Fibroblast of the aortic adventitia (primary cell): ENCODE data around the gene LSM7. TPM values are rescaled to one million over a fixed set of nuclear protein-coding genes. Genes with fewer than 3 reads are reported as not detected.

Source experiments
- DNase-seq: peaks from one replicate; pipeline ENCODE4 v3.0.0-alpha.2; 2010; ENCODE audit warnings: low read depth
- H3K4me3 ChIP-seq: 2 replicates; pipeline ENCODE4 v1.5.1; 2011; ENCODE audit warnings: low read depth, mild to moderate bottlenecking, control low read depth, low read length, moderate library complexity
- total RNA-seq: library from RNA; depleted of rRNA; stranded (reverse); fragments of >200 nt; gene quantifications from 2 replicates; pipeline ENCODE4 v1.2.3, GENCODE V29; 2012; ENCODE audit warnings: low replicate concordance
- TF ChIP-seq, protein P1 (sequence below): IDR thresholded peaks from 2 replicates; pipeline ENCODE4 v1.5.1; 2011; ENCODE audit warnings: mild to moderate bottlenecking, low read length, control low read depth, inconsistent platforms; ENCODE audit not compliant: insufficient read depth

Gene LSM7
- total RNA-seq, 1 donor: 108 TPM

DNA sequence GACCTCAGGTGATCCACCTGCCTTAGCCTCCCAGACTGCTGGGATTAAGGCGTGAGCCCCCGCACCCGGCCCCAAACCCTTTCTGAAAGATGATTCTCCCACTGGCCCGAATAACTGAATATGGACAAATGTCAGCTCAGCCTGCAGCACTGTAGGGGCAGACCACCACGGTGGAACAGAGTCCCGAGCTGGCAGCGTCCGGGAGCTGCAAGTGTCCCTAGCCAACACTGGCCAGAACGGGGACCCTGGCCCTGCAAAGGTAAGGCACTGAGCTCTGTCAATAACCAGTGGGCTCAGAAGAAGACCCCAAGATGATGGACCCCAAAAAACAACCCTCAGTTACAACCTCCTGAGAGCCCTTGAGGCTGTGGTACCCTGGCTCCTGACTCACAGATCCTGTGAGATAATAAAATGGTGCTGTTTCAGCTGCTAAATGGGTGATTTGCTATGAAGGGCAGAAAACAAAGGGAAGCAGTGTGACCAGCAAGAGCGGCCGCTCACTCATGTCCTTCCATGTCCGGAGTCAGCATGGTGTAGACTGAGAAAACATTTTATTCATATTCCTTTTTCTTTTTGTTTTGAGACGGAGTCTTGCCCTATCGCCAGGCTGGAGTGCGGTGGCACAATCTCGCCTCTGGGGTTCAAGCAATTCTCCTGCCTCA lies 1.6 kb downstream of the LSM7 start:
- TF ChIP-seq, protein P1, sequence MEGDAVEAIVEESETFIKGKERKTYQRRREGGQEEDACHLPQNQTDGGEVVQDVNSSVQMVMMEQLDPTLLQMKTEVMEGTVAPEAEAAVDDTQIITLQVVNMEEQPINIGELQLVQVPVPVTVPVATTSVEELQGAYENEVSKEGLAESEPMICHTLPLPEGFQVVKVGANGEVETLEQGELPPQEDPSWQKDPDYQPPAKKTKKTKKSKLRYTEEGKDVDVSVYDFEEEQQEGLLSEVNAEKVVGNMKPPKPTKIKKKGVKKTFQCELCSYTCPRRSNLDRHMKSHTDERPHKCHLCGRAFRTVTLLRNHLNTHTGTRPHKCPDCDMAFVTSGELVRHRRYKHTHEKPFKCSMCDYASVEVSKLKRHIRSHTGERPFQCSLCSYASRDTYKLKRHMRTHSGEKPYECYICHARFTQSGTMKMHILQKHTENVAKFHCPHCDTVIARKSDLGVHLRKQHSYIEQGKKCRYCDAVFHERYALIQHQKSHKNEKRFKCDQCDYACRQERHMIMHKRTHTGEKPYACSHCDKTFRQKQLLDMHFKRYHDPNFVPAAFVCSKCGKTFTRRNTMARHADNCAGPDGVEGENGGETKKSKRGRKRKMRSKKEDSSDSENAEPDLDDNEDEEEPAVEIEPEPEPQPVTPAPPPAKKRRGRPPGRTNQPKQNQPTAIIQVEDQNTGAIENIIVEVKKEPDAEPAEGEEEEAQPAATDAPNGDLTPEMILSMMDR: no peak
- no peak for DNase-seq
- peak overlapping the region; percentile 96 for H3K4me3 ChIP-seq

DNA sequence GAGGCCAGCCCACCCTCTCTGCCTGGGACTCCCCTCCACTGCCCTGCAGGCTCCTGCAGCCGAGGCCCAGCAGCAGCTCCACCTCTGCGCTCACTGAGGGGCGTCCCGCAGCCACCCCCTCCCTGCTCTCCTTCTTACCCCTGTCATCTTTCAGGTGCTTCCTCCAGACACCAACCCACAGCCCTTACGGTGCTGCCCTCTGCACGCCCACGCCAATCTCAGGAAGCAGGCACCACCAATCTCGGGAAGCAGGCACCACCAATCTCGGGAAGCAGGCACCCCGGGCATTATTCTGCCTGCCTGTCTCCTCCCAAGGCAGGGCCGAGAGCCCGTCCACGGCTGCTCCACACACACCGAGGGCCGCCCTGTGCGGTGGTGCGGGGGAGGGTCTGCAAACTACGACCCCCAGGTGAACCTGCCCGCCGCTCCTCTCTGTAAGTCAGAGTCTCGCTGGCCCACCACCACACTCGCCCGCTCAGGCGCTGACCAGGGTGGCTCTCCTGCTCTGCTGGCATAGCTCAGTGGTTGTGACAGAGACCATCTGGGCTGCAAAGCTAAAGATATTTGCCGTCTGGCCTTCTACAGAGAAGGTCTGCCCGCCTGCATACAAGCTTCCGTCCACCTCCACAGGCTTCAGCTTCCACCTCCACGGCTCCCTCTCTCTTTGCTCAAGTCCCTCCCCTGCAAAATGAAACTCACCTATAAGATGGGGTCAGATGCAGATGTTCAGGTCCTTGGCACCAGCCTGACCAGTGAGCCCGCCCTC lies 2.9 kb downstream of the LSM7 start:
- TF ChIP-seq, protein P1: no peak
- H3K4me3 ChIP-seq: no peak overlapping the region
- DNase-seq: no peak

DNA sequence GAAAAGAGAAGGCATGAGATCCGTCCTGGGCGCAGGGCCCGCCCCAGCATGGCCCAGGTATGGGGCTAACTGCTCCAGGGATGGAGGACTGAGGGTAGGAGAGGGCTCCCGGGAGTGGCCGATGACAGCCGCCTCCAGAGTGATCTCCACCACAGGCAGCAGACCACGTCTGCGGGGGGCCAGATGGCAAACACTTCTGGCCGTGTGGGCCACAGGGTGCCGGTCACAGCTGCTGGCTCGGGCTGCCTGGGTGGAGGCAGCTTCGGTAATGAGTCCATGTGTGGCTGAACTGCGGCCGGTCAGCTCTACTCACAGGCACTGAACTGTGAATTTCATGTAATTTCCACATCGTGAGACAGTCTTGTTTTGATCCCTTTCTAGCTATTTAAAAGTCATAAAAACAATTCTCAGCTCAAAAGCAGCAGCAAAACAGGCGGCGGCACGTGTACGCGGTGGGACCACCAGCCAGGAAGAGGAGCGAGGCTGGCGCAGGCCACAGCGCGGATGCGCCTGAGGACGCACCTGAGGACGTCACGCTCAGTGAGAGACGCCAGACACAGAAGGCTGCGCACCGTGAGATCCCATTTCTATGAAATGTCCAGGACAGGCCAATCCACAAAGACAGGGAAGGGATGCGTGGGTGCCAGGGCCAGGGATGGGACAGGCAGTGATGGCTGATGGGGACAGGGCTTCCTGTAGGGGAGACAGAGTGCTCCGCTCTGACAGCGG lies 4.0 kb downstream of the LSM7 start:
- TF ChIP-seq, protein P1: no peak
- no peak for DNase-seq
- no peak overlapping the region for H3K4me3 ChIP-seq

DNA sequence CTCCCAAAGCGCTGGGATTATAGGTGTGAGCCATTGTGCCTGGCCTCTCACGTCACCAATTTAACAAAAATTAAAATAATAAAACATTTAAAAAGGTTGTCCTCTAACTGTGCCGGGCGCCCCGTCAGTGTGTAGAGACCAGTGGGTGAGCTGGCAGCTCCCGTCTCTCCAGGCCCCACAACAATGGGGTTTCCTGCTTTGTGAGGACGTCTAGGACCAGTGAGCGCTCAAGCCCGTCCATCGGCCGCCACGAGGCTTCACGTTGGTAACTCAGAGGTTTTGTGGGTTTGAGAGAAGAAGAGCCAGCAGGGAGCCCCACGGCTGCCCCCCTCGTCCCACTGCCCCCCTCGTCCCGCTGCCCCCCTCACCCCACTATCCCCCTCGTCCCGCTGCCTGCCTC lies 4.7 kb downstream of the LSM7 start:
- DNase-seq: no peak
- H3K4me3 ChIP-seq: no peak overlapping the region
- TF ChIP-seq, protein P1: no peak

DNA sequence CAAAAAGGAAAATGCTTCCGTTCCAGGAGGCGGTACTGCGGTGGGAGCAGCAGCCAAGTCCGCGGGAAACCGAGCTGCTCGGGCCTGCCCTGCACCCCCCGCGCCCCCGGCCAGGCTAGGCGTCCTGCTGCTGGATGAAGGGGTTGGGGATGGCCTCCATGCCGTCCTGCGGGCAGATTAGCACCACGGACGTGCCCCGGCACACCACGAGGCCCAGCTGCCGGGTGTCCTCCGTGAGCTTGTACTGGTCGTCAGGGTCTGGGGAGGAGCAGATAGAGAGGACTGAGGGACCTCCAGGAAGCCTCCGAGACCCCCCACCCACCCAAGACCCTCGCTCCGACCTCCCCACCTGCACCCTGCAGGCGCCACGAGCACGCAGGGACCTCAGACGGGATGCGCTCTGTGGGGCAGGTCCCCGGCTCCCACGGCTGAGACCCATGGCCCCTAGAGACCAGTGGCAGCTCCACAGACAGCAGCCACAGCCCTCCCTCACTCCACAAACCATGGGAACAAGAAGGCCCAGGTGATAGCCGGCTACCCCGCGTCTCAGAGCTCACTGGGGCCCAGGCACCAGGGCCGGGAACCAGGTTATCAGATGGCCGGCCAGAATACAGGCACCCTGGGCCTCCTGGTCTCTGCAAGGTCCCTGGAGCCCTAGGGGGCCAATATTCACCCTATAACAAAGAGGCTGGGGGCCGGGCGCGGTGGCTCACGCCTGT lies 6.7 kb downstream of the LSM7 start:
- H3K4me3 ChIP-seq: no peak overlapping the region
- DNase-seq: no peak
- TF ChIP-seq, protein P1: no peak

DNA sequence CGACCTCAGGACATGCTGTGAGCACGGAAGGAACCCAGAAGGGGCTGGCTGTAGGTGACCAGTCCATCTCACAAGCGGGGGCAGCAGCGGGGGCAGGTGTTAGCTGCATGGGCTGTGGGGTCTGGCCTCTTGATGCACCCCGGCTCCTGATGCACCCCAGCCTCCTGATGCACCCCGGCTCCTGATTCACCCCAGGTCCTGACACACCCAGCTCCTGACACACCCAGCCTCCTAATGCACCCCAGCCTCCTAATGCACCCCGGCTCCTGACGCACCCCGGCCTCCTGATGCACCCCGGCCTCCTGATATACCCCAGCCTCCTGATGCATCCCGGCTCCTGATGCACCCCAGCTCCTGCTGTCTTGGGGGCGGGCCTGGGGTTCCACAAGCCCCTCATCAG lies 7.4 kb downstream of the LSM7 start:
- TF ChIP-seq, protein P1: no peak
- DNase-seq: no peak
- no peak overlapping the region for H3K4me3 ChIP-seq
